Parathyroid adenoma (tissue), 2 donors: ENCODE data around the gene CUTC.

Source experiments
- H2AFZ ChIP-seq: fragments of 300-600 bp; sonication (generic); one replicate; pipeline ENCODE4 v1.7.0; 2017; ENCODE audit warnings: antibody characterized with exemption, mild to moderate bottlenecking
- H3K27ac ChIP-seq: fragments of 300-600 bp; sonication (generic); one replicate; pipeline ENCODE4 v1.7.0; 2017
- H3K27me3 ChIP-seq: fragments of 300-600 bp; sonication (generic); one replicate; pipeline ENCODE4 v1.7.0; 2017; ENCODE audit warnings: low read length; ENCODE audit not compliant: control insufficient read depth, insufficient read depth
- H3K36me3 ChIP-seq: fragments of 300-600 bp; sonication (generic); one replicate; pipeline ENCODE4 v1.7.0; 2017; ENCODE audit warnings: low read length; ENCODE audit not compliant: control insufficient read depth, insufficient read depth
- H3K4me1 ChIP-seq: fragments of 300-600 bp; sonication (generic); one replicate; pipeline ENCODE4 v1.7.0; 2017; ENCODE audit warnings: control low read depth
- H3K4me2 ChIP-seq: fragments of 300-600 bp; sonication (generic); one replicate; pipeline ENCODE4 v1.7.0; 2017; ENCODE audit warnings: low read length
- H3K4me3 ChIP-seq: fragments of 300-600 bp; sonication (generic); one replicate; pipeline ENCODE4 v1.7.0; 2017; ENCODE audit warnings: low read depth, low read length
- H3K79me2 ChIP-seq: fragments of 300-600 bp; sonication (generic); one replicate; pipeline ENCODE4 v1.7.0; 2017; ENCODE audit warnings: control low read depth
- H3K9ac ChIP-seq: fragments of 300-600 bp; sonication (generic); one replicate; pipeline ENCODE4 v1.7.0; 2017; ENCODE audit warnings: mild to moderate bottlenecking
- H3K9me3 ChIP-seq: fragments of 300-600 bp; sonication (generic); one replicate; pipeline ENCODE4 v1.7.0; 2017; ENCODE audit warnings: low read length; ENCODE audit not compliant: control insufficient read depth
- CTCF ChIP-seq: fragments of 300-600 bp; sonication (generic); IDR thresholded peaks from one replicate; pipeline ENCODE4 v1.7.0; 2017; ENCODE audit warnings: antibody characterized with exemption, mild to moderate bottlenecking
- donor health status: primary hyperparathyroidism.

Gene CUTC

DNA sequence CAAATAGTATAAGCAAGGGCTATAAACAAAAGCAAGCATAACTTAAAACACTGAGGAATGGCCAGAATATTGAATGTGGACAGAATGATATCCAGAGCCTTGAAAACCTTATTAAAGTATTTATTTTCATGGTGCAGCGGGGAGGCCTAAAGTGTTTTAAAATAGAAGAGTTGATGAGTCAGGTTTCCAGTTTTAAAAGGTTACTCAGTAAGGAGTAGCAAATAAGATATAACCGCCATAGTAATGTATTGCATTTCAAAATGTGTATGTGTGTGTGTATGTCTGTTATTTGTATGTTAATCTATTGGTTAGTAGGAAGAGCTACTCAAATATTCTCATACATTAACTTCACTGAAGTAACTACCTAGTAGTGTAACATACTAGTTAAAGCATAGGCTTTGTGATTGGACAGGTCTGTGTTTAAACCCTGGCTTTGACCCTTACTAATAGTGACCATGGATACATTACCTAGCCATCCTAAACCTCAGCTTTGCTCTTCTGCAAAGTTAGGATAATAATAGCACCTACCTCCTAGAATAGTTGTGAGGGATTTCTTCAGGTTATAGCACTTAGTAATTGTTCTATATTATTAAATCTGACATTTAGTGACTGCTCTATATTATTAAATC is 16.9 kb downstream of the CUTC start:
- Histone ChIP-seq H3K9ac (no peak overlapping the region), H3K36me3 (no peaks in the 10 kb centered on the region), H3K9me3 (no peaks in the 10 kb centered on the region), H3K79me2 (no peaks in the 10 kb centered on the region), H2AFZ (no peak overlapping the region), H3K4me2 (no peak overlapping the region), H3K4me3 (no peak overlapping the region), H3K27ac (no peak overlapping the region), H3K27me3 (no peaks in the 10 kb centered on the region), H3K4me1 (no peaks in the 10 kb centered on the region)
- TF ChIP-seq CTCF: no peak

DNA sequence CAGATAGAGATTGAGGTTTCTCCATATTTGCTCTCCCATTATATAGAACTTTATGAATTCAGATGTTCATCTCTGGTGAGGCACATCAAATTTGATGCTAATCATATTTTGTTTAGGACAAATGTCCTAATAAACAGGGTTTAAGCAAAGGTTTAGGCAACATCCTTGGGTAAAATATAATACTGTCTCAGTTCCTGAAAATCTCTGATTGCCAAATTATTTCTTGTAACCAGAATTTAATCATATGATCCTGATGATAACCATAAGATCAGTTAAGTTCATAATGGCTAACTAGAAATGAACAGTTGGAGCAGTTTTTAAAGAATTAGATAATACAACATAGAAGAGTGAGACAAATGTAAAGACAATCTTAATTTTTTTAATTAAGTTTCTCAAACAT is 18.6 kb downstream of the CUTC start:
- no peak for TF ChIP-seq CTCF
- Histone ChIP-seq H3K4me2 (no peak overlapping the region), H3K79me2 (no peaks in the 10 kb centered on the region), H3K4me1 (no peaks in the 10 kb centered on the region), H3K27ac (no peak overlapping the region), H2AFZ (no peak overlapping the region), H3K9me3 (no peaks in the 10 kb centered on the region), H3K9ac (no peak overlapping the region), H3K4me3 (no peak overlapping the region), H3K27me3 (no peaks in the 10 kb centered on the region), H3K36me3 (no peaks in the 10 kb centered on the region)

DNA sequence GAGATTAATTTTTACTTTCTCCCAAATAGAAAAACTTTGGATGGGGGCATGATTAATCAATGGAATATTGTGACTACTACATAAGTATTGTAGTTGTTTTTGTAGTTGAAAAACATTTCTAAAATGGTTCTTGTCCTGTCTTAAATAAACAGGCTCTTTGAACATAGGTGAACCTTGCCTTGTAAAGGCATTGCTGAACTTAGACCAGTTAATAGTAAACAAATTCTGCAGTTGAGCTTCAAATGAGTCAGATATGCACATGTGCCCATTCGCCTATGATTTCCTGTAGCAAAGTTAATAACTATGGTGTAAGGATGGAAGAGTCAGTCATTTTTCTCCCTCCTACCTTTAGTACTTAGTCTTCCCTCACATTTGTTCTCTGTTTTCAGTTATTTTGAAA is 22.6 kb downstream of the CUTC start:
- no peak for TF ChIP-seq CTCF
- Histone ChIP-seq H3K4me1 (no peaks in the 10 kb centered on the region), H3K9ac (no peak overlapping the region), H3K27me3 (no peaks in the 10 kb centered on the region), H2AFZ (no peak overlapping the region), H3K36me3 (no peaks in the 10 kb centered on the region), H3K9me3 (no peaks in the 10 kb centered on the region), H3K4me3 (no peak overlapping the region), H3K79me2 (no peaks in the 10 kb centered on the region), H3K4me2 (no peak overlapping the region), H3K27ac (no peak overlapping the region)

- Histone ChIP-seq H3K27ac (no peak overlapping the region), H3K9ac (no peak overlapping the region), H3K27me3 (no peaks in the 10 kb centered on the region), H3K36me3 (no peaks in the 10 kb centered on the region), H3K9me3 (no peaks in the 10 kb centered on the region), H3K4me3 (no peak overlapping the region), H2AFZ (no peak overlapping the region), H3K79me2 (no peaks in the 10 kb centered on the region), H3K4me2 (no peak overlapping the region), H3K4me1 (no peaks in the 10 kb centered on the region)
- TF ChIP-seq CTCF: no peak
These were observed 24.1 kb downstream of the CUTC start for GRCh38 chr10:99756159-99756558.

DNA sequence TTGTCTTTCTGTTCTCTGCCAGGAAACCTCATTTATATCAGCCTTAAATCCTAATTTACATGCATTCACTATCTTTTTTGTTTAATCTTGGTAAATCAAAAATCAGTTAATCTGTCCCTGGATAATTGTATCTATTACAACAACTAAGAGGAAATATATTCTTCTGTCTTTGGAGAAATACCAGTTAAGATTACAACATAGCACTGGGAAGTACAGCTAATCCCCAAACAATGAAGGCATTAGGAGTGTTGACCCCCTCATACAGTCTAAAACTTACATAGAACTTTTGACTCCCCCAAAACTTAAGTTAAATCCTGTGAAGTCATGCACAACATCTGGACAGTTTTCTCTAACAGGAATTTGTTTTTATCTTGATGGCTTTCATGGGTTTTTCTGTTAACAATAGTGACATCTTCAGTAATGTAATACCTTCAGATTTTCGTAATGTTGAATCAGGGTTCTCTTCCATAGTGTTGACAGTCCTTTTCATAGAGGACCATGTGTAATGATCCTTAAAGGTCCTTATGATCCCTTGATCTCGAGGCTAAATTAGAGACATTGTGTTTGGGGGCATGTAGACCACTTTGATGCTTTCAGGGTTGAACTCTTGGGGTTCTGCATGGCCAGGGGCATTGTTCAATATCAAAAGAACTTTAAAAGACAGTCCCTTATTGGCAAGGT is 26.3 kb downstream of the CUTC start:
- no peak overlapping the region for H2AFZ ChIP-seq
- H3K4me1 ChIP-seq: no peaks in the 10 kb centered on the region
- H3K36me3 ChIP-seq: no peaks in the 10 kb centered on the region
- no peak for TF ChIP-seq CTCF
- H3K9ac ChIP-seq: no peak overlapping the region
- no peak overlapping the region for H3K27ac ChIP-seq
- H3K79me2 ChIP-seq: no peaks in the 10 kb centered on the region
- no peaks in the 10 kb centered on the region for H3K9me3 ChIP-seq
- no peak overlapping the region for H3K4me3 ChIP-seq
- no peak overlapping the region for H3K4me2 ChIP-seq
- H3K27me3 ChIP-seq: no peaks in the 10 kb centered on the region
